NB4 (cell line): Measurements from ENCODE around the gene CDH22.

Experiments used
- DNase-seq: peaks from one replicate; pipeline ENCODE4 v3.0.0; 2010; ENCODE audit warnings: low read depth
- H3K4me3 ChIP-seq: one replicate; pipeline ENCODE4 v1.5.1; 2011; ENCODE audit warnings: mild to moderate bottlenecking, low read depth, low read length, moderate library complexity
- CTCF ChIP-seq: IDR thresholded peaks from one replicate; pipeline ENCODE4 v1.5.1; 2012; ENCODE audit warnings: low read depth, low read length
- MYC ChIP-seq: IDR thresholded peaks from 2 replicates; pipeline ENCODE4 v1.6.1; 2011; ENCODE audit warnings: low read depth, low read length
- POLR2A ChIP-seq: IDR thresholded peaks from 2 replicates; pipeline ENCODE4 v1.6.1; 2011; ENCODE audit warnings: mild to moderate bottlenecking; ENCODE audit not compliant: insufficient read length; ENCODE audit errors: extremely low read depth
- TF ChIP-seq, protein P1 (sequence below): IDR thresholded peaks from 2 replicates; pipeline ENCODE4 v1.6.1; 2011; ENCODE audit warnings: low read depth, low read length

Gene CDH22

DNA sequence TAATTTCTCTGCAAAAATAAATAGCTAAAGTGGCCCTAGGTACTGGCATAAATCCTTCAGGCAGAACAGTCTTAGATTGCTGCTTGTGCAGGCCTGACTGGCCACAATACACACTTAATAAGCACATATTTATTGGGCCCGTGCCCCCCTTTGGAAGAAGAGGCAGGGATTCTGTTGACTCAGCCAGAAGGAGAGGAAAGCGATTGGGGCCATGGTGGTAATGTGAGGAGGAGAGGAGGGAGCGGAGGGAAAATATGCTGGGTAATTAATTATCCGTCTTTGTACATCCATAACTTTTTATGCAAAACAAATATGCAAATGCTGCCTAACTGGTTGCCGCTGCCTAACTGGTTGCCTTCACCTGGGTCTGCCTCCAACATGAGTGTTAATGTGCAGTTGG lies 154.0 kb downstream of the CDH22 start:
- H3K4me3 ChIP-seq = no peak overlapping the region
- no peak for DNase-seq
- TF ChIP-seq, protein P1, sequence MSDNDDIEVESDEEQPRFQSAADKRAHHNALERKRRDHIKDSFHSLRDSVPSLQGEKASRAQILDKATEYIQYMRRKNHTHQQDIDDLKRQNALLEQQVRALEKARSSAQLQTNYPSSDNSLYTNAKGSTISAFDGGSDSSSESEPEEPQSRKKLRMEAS = no peak
- TF ChIP-seq CTCF (no peak), MYC (no peak), POLR2A (no peak)

DNA sequence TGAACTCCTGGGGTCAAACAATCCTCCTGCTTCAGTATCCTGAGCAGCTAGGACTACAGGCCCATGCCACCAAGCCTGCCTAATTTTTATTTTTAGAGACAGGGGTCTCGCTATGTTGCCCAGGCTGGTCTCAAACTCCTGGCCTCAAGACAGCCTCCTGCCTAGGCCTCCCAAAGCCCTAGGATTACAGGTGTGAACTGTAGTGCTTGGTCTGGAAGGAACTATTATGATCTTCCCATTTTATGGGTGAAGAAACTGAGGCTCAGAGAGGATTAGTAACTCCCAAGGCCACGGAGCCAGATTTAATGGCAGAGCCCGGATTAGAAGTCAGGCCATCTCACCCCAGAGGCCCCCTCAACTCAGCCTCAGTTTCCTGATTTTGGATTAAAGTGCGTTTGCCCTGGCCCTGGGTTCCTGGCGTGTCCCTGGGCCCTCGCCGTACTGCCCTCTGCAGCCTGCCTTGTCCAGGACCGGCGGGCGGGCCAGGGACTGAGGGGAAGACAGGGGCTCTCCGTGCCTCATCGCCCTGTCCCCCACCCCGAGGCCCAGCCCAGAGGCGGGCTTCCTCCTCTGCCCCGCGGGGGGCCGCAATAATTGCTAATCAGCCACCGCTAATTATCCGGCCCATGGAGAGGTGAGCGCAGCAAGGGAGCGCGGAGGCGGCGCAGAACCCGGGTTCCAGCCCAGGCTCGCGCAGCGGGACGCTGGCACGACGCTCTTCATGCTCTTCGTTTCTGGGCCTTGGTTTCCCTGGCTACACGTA lies 155.3 kb downstream of the CDH22 start:
- no peak for DNase-seq
- no peak overlapping the region for H3K4me3 ChIP-seq
- no peak for TF ChIP-seq CTCF
- TF ChIP-seq POLR2A = no peak
- TF ChIP-seq, protein P1 = no peak
- no peak for TF ChIP-seq MYC

DNA sequence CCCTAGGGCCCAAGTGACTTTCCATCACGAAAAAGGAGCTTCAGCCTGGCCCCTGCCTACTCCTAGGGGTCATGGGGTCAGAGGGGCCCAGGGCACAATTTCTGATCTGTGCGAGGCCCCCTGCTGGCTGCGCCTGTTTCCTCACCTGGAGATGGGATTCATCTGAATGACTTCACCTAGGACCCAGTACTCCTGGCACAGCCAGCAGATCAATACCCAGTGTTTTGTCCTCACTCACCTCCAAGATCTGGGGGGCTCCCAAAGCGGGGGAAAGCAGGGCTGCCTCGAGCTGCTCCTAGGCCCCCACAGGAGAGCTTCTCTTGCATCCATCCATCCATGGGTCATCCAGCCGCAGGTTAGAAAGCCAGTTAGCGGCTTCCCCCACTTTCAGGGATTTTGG lies 156.4 kb downstream of the CDH22 start:
- H3K4me3 ChIP-seq = no peak overlapping the region
- no peak for TF ChIP-seq POLR2A
- peak; percentile 73 for TF ChIP-seq CTCF
- DNase-seq = peak; percentile 34

- DNase-seq = no peak
- TF ChIP-seq CTCF = no peak
- TF ChIP-seq, protein P1 = no peak
- no peak for TF ChIP-seq MYC
- no peak for TF ChIP-seq POLR2A
- H3K4me3 ChIP-seq = no peak overlapping the region
These were observed 157.4 kb downstream of the CDH22 start for GRCh38 chr20:46150943-46151342.

DNA sequence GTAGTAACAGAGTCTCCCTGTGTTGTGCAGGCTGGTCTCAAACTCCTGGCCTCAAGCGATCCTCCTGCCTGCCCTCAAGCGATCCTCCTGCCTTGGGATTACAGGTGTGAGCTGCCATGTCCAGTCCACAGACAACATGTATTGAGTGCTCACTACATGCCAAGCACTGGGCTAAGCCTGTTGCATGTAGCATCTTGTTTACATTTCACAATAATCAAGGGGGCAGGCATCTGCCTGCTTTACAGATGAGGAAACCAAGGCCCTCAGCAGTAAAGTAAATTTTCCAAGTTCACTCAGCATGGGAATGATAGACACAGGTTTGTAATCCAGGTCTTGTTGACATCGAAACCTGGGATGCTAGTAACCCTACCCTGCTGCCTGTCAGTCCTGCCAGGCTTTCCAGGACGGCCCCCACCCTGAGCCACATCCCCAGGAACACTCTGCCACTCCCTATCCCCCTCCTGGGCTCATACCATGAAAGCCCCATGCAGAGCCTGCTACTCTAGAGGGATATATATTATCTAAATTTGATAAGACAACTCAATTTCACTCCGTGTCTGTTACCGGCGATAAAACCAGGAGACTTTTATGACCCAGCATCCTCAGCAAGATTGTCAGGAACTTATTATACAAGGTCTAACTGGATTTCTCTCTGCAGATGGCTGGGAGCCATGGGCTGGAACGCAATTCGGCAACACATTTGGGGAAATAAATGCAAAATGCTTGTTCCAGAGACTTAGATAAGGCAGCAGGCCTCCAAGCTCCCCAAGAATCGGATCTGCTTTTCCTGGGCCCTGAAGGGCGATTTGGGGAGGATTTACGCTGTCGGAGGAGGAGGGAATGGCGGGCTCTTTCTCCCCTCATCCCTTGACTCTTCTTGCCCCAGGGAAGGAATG lies 159.7 kb downstream of the CDH22 start:
- H3K4me3 ChIP-seq = no peak overlapping the region
- TF ChIP-seq POLR2A (no peak), MYC (no peak), CTCF (no peak)
- TF ChIP-seq, protein P1 = no peak
- no peak for DNase-seq
